GM12878 (cell line): Measurements from ENCODE around the gene CBLB.

Experiments used
- FOXK2 ChIP-seq: fragments of 450-650 bp; IDR thresholded peaks from 2 replicates; pipeline ENCODE4 v1.6.1; 2017; ENCODE audit warnings: mild to moderate bottlenecking, moderate library complexity
- IRF5 ChIP-seq: fragments of 450-650 bp; IDR thresholded peaks from 2 replicates; pipeline ENCODE4 v1.6.1; 2017; ENCODE audit warnings: borderline replicate concordance
- POLR2A ChIP-seq: IDR thresholded peaks from 2 replicates; pipeline ENCODE4 v1.6.1; 2011; ENCODE audit warnings: low read depth, mild to moderate bottlenecking, low read length

GRCh38 chr3:105610473-105610872 is 258.3 kb downstream of the CBLB start:
- TF ChIP-seq POLR2A: no peak
- no peak for TF ChIP-seq FOXK2
- no peak for TF ChIP-seq IRF5
